Common myeloid progenitor, CD34-positive (primary cell): ENCODE measurements around the gene SAMD9.
"Not testable (repeated sequence)": the region's sequence is repeated elsewhere in the genome, so short reads cannot be mapped to it uniquely, and the experiment has no call there.

Source experiments
- CTCF ChIA-PET: fragments of 350-600 bp; sonication (Branson Sonifier 250); formaldehyde crosslinking; loops from one replicate; lab custom pipeline; 2021; ENCODE audit warnings: antibody characterized with exemption; lab: Charles Lee
- POLR2A ChIA-PET: fragments of 350-600 bp; sonication (Branson Sonifier 250); formaldehyde crosslinking; loops from one replicate; lab custom pipeline; 2021; ENCODE audit warnings: antibody characterized with exemption; lab: Charles Lee
- DNase-seq, 3 donors: peaks; one replicate each; pipeline versions ENCODE4 v3.0.0 to v3.0.0-alpha.2; 2013
- H3K27ac ChIP-seq, 2 experiments: 1 replicate in 1 of 2; 2 replicates in 1 of 2; pipeline ENCODE4 v1.7.0; 2013; ENCODE audit warnings: inconsistent platforms in 2 of 2, low read length in 2 of 2, mild to moderate bottlenecking in 2 of 2, low read depth in 1 of 2, moderate library complexity in 1 of 2; ENCODE audit not compliant: severe bottlenecking in 2 of 2, insufficient read depth in 1 of 2, poor library complexity in 1 of 2
- H3K27me3 ChIP-seq, 5 experiments: replicated peaks in 2 of 5; 1 replicate in 3 of 5; 2 replicates in 2 of 5; pipeline versions ENCODE4 v1.6.1 to v1.7.0; 2013; ENCODE audit warnings: low read length in 4 of 5, mild to moderate bottlenecking in 2 of 5, moderate library complexity in 2 of 5, inconsistent platforms in 1 of 5; ENCODE audit not compliant: insufficient read depth in 5 of 5, control insufficient read depth in 4 of 5
- H3K36me3 ChIP-seq, 4 experiments: 1 replicate in 2 of 4; 2 replicates in 2 of 4; pipeline versions ENCODE4 v1.6.1 to v1.7.0; 2013; ENCODE audit warnings: low read length in 3 of 4, control low read depth in 1 of 4, mild to moderate bottlenecking in 1 of 4; ENCODE audit not compliant: control insufficient read depth in 4 of 4, insufficient read depth in 4 of 4
- H3K4me1 ChIP-seq, 4 experiments: 1 replicate in 3 of 4; 2 replicates in 1 of 4; pipeline versions ENCODE4 v1.6.1 to v1.7.1; 2013; ENCODE audit warnings: low read length in 3 of 4, mild to moderate bottlenecking in 3 of 4, control low read depth in 1 of 4, inconsistent platforms in 1 of 4, moderate library complexity in 1 of 4; ENCODE audit not compliant: control insufficient read depth in 4 of 4, insufficient read depth in 4 of 4; ENCODE audit errors: control extremely low read depth in 1 of 4
- H3K4me3 ChIP-seq, 7 experiments: 1 replicate in 4 of 7; 2 replicates in 3 of 7; pipeline versions ENCODE4 v1.5.1 to v1.7.0; 2013; ENCODE audit warnings: mild to moderate bottlenecking in 7 of 7, low read length in 6 of 7, moderate library complexity in 6 of 7, inconsistent platforms in 2 of 7, low read depth in 2 of 7, control low read depth in 1 of 7; ENCODE audit not compliant: insufficient read depth in 4 of 7, control insufficient read depth in 1 of 7; ENCODE audit errors: extremely low read depth in 1 of 7
- H3K9me3 ChIP-seq, 5 experiments: 1 replicate in 4 of 5; 2 replicates in 1 of 5; pipeline versions ENCODE4 v1.6.1 to v1.7.1; 2013; ENCODE audit warnings: low read length in 4 of 5, mild to moderate bottlenecking in 2 of 5, inconsistent platforms in 1 of 5, low read depth in 1 of 5, moderate library complexity in 1 of 5; ENCODE audit not compliant: control insufficient read depth in 4 of 5, insufficient read depth in 2 of 5; ENCODE audit errors: control extremely low read depth in 1 of 5
- WGBS: methylation state at CpG from one replicate; pipeline ENCODE4 v1.1.5; 2013; ENCODE audit not compliant: insufficient coverage; 5-methylcytosine and 5-hydroxymethylcytosine counted together

SAMD9 gene

DNA sequence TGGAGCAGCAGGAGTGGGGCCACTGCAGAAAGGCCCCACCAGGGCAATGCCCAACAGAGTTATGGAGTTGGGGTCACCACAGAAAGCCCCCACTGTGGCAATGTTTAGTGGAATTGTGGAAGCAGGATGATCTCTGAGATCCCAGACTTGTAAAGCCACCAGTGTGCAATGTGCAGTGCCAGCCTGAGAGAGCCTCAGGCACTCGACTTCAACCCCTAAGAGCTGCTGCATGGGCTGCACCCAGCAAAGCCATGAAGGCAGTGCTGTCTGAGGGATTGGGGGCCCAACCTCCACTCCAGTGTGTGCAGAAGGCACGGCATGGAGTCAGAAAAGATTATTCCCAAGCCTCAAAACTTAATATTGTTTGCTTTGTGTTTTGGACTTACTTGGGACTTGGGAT lies 20.4 kb downstream of the SAMD9 start:
- DNase-seq, result no peak
- ChIA-PET CTCF (no interaction called here), POLR2A (no interaction called here)
- Histone ChIP-seq H3K27ac (no peak overlapping the region), H3K36me3 (no peaks in the 10 kb centered on the region), H3K4me3 (no peak overlapping the region), H3K4me1 (no peaks in the 10 kb centered on the region), H3K9me3 (peaks cover 0 to 37% (median 12%) of the 10 kb centered on the region in 5 experiments), H3K27me3 (no peaks in the 10 kb centered on the region)
- 86% methylated on average over 1 of the region's 2 CpGs for WGBS

DNA sequence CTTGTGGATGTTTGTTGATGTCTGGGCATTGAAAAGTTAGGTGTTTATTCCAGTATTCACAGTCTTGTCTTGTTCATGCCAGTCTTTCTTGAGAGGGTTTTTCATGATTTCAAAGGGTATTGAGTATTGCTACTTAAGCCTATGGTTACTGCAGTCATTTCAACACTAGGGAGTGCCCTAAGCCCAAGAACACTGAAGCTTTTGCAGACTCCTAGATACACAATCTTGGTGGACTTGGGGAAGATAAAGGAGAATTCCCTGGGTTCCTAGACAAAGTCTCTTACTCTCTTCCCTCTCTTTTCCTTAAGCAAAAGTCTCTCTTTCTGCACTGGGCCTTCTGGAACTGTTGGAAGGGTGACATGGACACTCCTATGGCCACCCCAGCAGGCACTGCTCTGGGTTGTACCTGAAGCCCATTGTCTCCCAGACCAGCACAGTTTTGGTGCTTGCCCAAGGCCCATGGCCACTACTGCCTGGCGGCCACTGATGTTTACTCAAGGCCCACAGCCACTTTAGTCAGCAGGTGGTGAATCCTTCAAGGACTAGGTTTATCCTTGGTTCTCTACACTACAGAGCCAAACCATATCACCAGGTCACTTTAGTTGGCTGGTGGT lies 24.9 kb downstream of the SAMD9 start:
- CTCF ChIA-PET, result interaction anchor here (0.7 kb wide), 1 partner anchor 739 kb away, joined by 3 read pairs; no protein-coding TSS in a partner anchor
- Histone ChIP-seq H3K36me3 (no peaks in the 10 kb centered on the region), H3K4me1 (no peaks in the 10 kb centered on the region), H3K27ac (no peak overlapping the region), H3K27me3 (no peaks in the 10 kb centered on the region), H3K9me3 (peaks cover 0 to 18% (median 2%) of the 10 kb centered on the region in 5 experiments), H3K4me3 (no peak overlapping the region)
- WGBS, result 83% methylated on average over 1 of the region's 1 CpG
- POLR2A ChIA-PET, result no interaction called here
- peak in 1 of 3 donors; percentile 9 for DNase-seq

DNA sequence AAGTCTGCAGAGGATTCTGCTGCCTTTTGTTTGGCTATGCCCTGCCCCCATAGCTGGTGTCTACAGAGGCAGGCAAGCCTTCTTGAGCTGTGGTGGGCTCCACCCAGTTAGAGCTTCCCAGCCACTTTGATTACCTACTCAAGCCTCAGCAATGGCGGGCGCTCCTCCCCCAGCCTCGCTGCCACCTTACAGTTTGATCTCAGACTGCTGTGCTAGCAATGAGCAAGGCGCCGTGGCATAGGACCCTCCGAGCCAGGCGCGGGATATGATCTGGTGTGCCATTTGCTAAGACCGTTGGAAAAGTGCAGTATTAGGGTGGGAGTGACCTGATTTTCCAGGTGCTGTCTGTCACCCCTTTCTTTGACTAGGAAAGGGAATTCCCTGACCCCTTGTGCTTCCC lies 44.4 kb downstream of the SAMD9 start:
- DNase-seq, H3K4me1 ChIP-seq, H3K4me3 ChIP-seq, POLR2A ChIA-PET, H3K27me3 ChIP-seq, H3K9me3 ChIP-seq, H3K36me3 ChIP-seq, H3K27ac ChIP-seq: not testable (repeated sequence)
- 95% methylated on average over 8 of the region's 9 CpGs for WGBS
- CTCF ChIA-PET, result interaction anchor here (1.6 kb wide), 1 partner anchor 10 kb away, joined by 4 read pairs; no protein-coding TSS in a partner anchor

DNA sequence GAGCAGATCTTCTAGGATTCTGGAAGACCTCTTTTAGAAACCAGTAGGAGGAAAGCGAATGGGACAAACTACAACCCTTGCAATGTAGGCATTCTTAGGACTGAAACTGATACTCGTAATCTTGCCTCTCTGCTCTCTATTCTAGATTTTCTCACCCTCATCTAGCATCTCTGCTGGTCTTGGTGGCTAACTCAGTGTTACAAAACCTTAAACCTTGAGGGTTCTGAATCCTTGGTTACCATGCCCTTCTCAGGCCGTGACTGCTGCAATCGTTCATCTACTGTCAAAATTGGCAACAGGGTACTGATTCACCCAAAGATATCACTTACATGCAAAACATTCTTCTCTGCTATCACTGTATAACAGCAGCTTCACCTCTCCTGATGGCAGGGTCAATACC lies 55.2 kb downstream of the SAMD9 start:
- Histone ChIP-seq H3K36me3 (no peaks in the 10 kb centered on the region), H3K27me3 (no peaks in the 10 kb centered on the region), H3K4me1 (no peaks in the 10 kb centered on the region), H3K4me3 (no peak overlapping the region), H3K9me3 (peaks cover 0 to 2% (median 0%) of the 10 kb centered on the region in 5 experiments), H3K27ac (no peak overlapping the region)
- 84% methylated on average over 4 of the region's 4 CpGs for WGBS
- ChIA-PET CTCF (interaction anchor here (0.9 to 1.4 kb wide), 2 partner anchors 10 to 38 kb away, joined by 3 to 4 read pairs; no protein-coding TSS in a partner anchor), POLR2A (no interaction called here)
- no peak for DNase-seq

DNA sequence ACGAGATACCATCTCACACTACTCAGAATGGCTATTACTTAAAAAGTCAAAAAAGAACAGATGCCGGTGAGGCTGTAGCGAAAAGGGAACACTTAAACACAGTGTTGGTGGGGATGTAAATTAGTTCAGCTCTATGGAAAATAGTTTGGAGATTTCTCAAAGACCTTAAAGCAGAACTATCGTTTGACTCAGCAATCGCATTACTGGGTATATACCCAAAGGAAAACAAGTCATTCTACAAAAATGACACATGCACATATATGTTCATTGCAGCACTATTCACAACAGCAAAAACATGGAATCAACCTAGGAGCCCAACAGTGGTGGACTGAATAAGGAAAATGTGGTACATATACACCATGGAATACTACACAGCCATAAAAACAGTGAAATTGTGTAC lies 56.9 kb downstream of the SAMD9 start:
- WGBS, result 93% methylated on average over 2 of the region's 5 CpGs
- Histone ChIP-seq H3K4me3 (no peak overlapping the region), H3K27ac (no peak overlapping the region), H3K9me3 (peaks cover 0 to 2% (median 0%) of the 10 kb centered on the region in 5 experiments), H3K36me3 (no peaks in the 10 kb centered on the region), H3K27me3 (no peaks in the 10 kb centered on the region), H3K4me1 (no peaks in the 10 kb centered on the region)
- no peak for DNase-seq
- ChIA-PET CTCF (interaction anchor here (1.6 kb wide), 1 partner anchor 30 kb away, joined by 3 read pairs; no protein-coding TSS in a partner anchor), POLR2A (interaction anchor here (0.6 kb wide), 1 partner anchor 70 kb away, joined by 3 read pairs; no protein-coding TSS in a partner anchor)

DNA sequence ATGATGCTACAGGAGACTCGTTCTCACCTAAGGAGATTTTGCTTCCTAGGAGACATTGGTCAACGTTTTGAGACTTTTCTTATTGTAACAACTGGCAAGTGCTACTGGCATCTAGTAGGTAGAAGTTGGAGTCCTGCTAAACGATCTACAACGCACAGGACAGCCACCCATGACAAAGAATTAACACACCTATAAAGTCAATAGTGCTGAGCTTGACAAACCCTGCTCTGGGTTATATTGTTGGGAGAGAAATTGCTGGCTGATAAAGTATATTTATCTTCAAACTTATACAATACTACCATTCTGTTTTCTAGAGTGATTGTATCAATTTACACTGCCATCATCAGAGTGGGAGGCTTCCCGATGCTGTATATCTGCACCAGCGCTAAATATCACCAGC lies 57.8 kb downstream of the SAMD9 start:
- CTCF ChIA-PET, result interaction anchor here (1.6 kb wide), 2 partner anchors 29 to 440 kb away, joined by 3 to 4 read pairs; no protein-coding TSS in a partner anchor
- WGBS, result 95% methylated on average over 3 of the region's 6 CpGs
- H3K4me1 ChIP-seq, result peaks cover 0 to 4% (median 1%) of the 10 kb centered on the region in 4 experiments
- no peak overlapping the region for H3K4me3 ChIP-seq
- POLR2A ChIA-PET, result interaction anchor here (0.5 kb wide), 1 partner anchor 97 kb away, joined by 5 read pairs; no protein-coding TSS in a partner anchor
- no peaks in the 10 kb centered on the region for H3K36me3 ChIP-seq
- no peaks in the 10 kb centered on the region for H3K9me3 ChIP-seq
- no peak for DNase-seq
- no peak overlapping the region for H3K27ac ChIP-seq
- H3K27me3 ChIP-seq, result no peaks in the 10 kb centered on the region

DNA sequence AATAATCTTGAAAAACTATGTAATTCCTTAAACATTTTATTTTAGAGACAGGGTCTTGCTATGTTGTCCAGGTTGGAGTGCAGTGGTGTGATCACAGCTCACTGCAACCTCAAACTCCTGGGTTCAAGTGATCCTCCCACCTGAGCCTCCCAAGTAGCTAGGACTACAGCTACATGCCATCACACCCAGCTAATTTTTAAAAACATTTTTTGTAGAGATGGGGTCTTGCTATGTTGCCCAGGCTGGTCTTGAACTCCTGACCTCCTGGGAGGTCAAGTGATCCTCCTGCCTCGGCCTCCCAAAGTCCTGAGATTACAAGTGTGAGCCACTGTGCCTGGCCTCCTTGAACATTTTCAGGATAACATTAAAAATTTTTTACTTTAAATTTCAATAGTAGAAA lies 61.2 kb downstream of the SAMD9 start:
- H3K4me1 ChIP-seq, result peaks cover 7 to 29% (median 20%) of the 10 kb centered on the region in 4 experiments
- CTCF ChIA-PET, result interaction anchor here (0.9 to 1.1 kb wide), 4 partner anchors 361 to 440 kb away, joined by 3 read pairs; no protein-coding TSS in a partner anchor
- POLR2A ChIA-PET, H3K4me3 ChIP-seq, H3K9me3 ChIP-seq, H3K27me3 ChIP-seq, H3K27ac ChIP-seq, H3K36me3 ChIP-seq, DNase-seq: not testable (repeated sequence)
- no CpG with 5 or more reads among the region's 1 CpG for WGBS
